ENCODE measurements around the gene SNAP91. TPM values are rescaled to one million over a fixed set of nuclear protein-coding genes. Genes with fewer than 3 reads are reported as not detected.

SNAP91 gene
- total RNA-seq, 1 donor from 2014 or later, result 0.83 TPM

GRCh38 chr6:83539678-83540077 is 169.2 kb downstream of the SNAP91 start:
- DNase-seq (ENCODE audit: low spot score), result no peak

GRCh38 chr6:83536647-83537589 is 172.0 kb downstream of the SNAP91 start:
- DNase-seq (ENCODE audit: low spot score), result no peak

- no peak for DNase-seq (ENCODE audit: low spot score)
Measured at GRCh38 chr6:83536034-83536646, 172.8 kb downstream of the SNAP91 start.

GRCh38 chr6:83518816-83519480 is 190.0 kb downstream of the SNAP91 start:
- DNase-seq (ENCODE audit: low spot score), result no peak

GRCh38 chr6:83517500-83517899 is 191.4 kb downstream of the SNAP91 start:
- DNase-seq (ENCODE audit: low spot score), result no peak

- peak; percentile 54 for DNase-seq (ENCODE audit: low spot score)
Measured at GRCh38 chr6:83514866-83515466, 193.9 kb downstream of the SNAP91 start.

GRCh38 chr6:83514466-83514865 is 194.4 kb downstream of the SNAP91 start:
- DNase-seq (ENCODE audit: low spot score), result no peak

- DNase-seq (ENCODE audit: low spot score), result peak; percentile 58
Measured at GRCh38 chr6:83511901-83512681, 196.8 kb downstream of the SNAP91 start, which contains the start of gene PRSS35. PRSS35 (plus strand) TSS chr6:83512534; CDS start chr6:83523442, 10,908 bp downstream.

- no peak for DNase-seq (ENCODE audit: low spot score)
Measured at GRCh38 chr6:83511266-83511665, 197.6 kb downstream of the SNAP91 start.

GRCh38 chr6:83510791-83511190 is 198.1 kb downstream of the SNAP91 start:
- DNase-seq (ENCODE audit: low spot score), result no peak

GRCh38 chr6:83509441-83509840 is 199.5 kb downstream of the SNAP91 start:
- no peak for DNase-seq (ENCODE audit: low spot score)

GRCh38 chr6:83505356-83505755 is 203.5 kb downstream of the SNAP91 start:
- no peak for DNase-seq (ENCODE audit: low spot score)

Other genes starting within 250 kb of the SNAP91 start
- 0.44 TPM for gene PRSS35, start 196.6 kb downstream of the SNAP91 start, total RNA-seq
- gene RIPPLY2, start 144.3 kb upstream of the SNAP91 start, total RNA-seq, result 0.86 TPM
- gene CYB5R4, start 150.6 kb upstream of the SNAP91 start, total RNA-seq, result 22.2 TPM

Data from ureter (tissue), 1 donor.